K562 (cell line): ENCODE data around the gene MAP1LC3A. TPM values are rescaled to one million over a fixed set of nuclear protein-coding genes. Genes with fewer than 3 reads are reported as not detected.

Experiments used
- ATAC-seq: fragments of 200-7000 bp; cut with Tn5 transposase; 3 replicates; pipeline ENCODE4 v1.9.1; 2020; ENCODE audit warnings: moderate library complexity
- BruUV-seq: library from RNA; stranded (reverse); fragments of 400-500 nt; replicated peaks from 2 replicates; lab custom pipeline; 2021; lab: Mats Ljungman, UMichigan
- CTCF ChIA-PET: fragments of 300-600 bp; formaldehyde crosslinking; extraction: SDS; loops from one replicate; lab custom pipeline; 2021; ENCODE audit warnings: low intra/inter-chr PET ratio; lab: Yijun Ruan, JAX
- POLR2A ChIA-PET: fragments of 300-600, 350-650 bp; sonication (Branson Sonifier 250); formaldehyde crosslinking; extraction: SDS; loops from one replicate; lab custom pipeline; 2021; ENCODE audit warnings: antibody characterized with exemption, inconsistent platforms; lab: Yijun Ruan, JAX
- DNase-seq, 4 experiments: peaks; one replicate each; pipeline versions ENCODE4 v3.0.0 to v3.0.0-alpha.2; 2011 to 2018; ENCODE audit warnings: low spot score in 3 of 4, mixed read lengths in 3 of 4; ENCODE audit errors: extremely low read depth in 1 of 4
- FAIRE-seq: peaks from 2 replicates; lab custom pipeline; 2011; peaks lifted over from hg19 to GRCh38; lab: Jason Lieb, UNC
- H2AFZ ChIP-seq: 2 replicates; pipeline ENCODE4 v1.6.0; 2011; ENCODE audit warnings: low read depth, low read length, control low read depth, inconsistent platforms
- H3K27ac ChIP-seq: fragments of 200-600 bp; 3 replicates; pipeline ENCODE4 v1.8.0; 2011; ENCODE audit warnings: low read depth, mild to moderate bottlenecking, control low read depth, inconsistent platforms, low read length, moderate library complexity, mixed read lengths; ENCODE audit errors: extremely low read depth
- H3K27me3 ChIP-seq, 2 experiments: fragments of 300-600 bp in 1 of 2; 2 replicates in 1 of 2; 3 replicates in 1 of 2; pipeline versions ENCODE4 v1.6.0 to v1.8.0; 2011; ENCODE audit warnings: inconsistent platforms in 2 of 2, low read length in 2 of 2, mild to moderate bottlenecking in 1 of 2, mixed read lengths in 1 of 2, moderate library complexity in 1 of 2; ENCODE audit not compliant: control insufficient read depth in 2 of 2, insufficient read depth in 2 of 2
- H3K36me3 ChIP-seq: fragments of 300-600 bp; 3 replicates; pipeline ENCODE4 v1.8.0; 2011; ENCODE audit warnings: mild to moderate bottlenecking, low read length, inconsistent platforms; ENCODE audit not compliant: control insufficient read depth, insufficient read depth
- H3K4me1 ChIP-seq, 2 experiments: fragments of 200-600 bp in 1 of 2; replicated peaks in 1 of 2; 2 replicates in 1 of 2; 3 replicates in 1 of 2; pipeline versions ENCODE4 v1.5.1 to v1.8.0; 2011; ENCODE audit warnings: inconsistent platforms in 2 of 2, low read length in 2 of 2, mild to moderate bottlenecking in 1 of 2, mixed read lengths in 1 of 2, moderate library complexity in 1 of 2; ENCODE audit not compliant: control insufficient read depth in 2 of 2, insufficient read depth in 2 of 2
- H3K4me2 ChIP-seq: 2 replicates; pipeline ENCODE4 v1.6.1; 2011; ENCODE audit warnings: low read length, control low read depth, inconsistent platforms, mixed read lengths; ENCODE audit not compliant: insufficient read depth
- H3K4me3 ChIP-seq: fragments of 200-600 bp; sonication (generic), shearing (Covaris generic); 2 replicates; pipeline ENCODE4 v1.5.1; 2016; ENCODE audit warnings: control low read depth, inconsistent platforms
- H3K79me2 ChIP-seq: fragments of 200-600 bp; 3 replicates; pipeline ENCODE4 v1.8.0; 2011; ENCODE audit warnings: low read length, inconsistent platforms; ENCODE audit not compliant: control insufficient read depth, insufficient read depth
- H3K9ac ChIP-seq, 2 experiments: 2 replicates each; pipeline versions ENCODE4 v1.6.0 to v1.6.1; 2011; ENCODE audit warnings: low read depth in 2 of 2, low read length in 2 of 2, control low read depth in 1 of 2, inconsistent platforms in 1 of 2, mild to moderate bottlenecking in 1 of 2, mixed read lengths in 1 of 2; ENCODE audit not compliant: insufficient read depth in 1 of 2
- H3K9me1 ChIP-seq: one replicate; pipeline ENCODE4 v1.6.0; 2011; ENCODE audit warnings: inconsistent platforms, mild to moderate bottlenecking, low read length, moderate library complexity; ENCODE audit not compliant: control insufficient read depth, insufficient read depth
- H3K9me3 ChIP-seq: replicated peaks from 2 replicates; pipeline ENCODE4 v1.5.1; 2011; ENCODE audit warnings: low read depth, low read length, inconsistent platforms; ENCODE audit not compliant: control insufficient read depth, insufficient read depth
- H4K20me1 ChIP-seq: replicated peaks from 2 replicates; pipeline ENCODE4 v1.6.1; 2011; ENCODE audit warnings: low read length, inconsistent platforms, mixed read lengths; ENCODE audit not compliant: control insufficient read depth, insufficient read depth
- FOXJ3 ChIP-seq: sonication (generic); formaldehyde crosslinking; IDR thresholded peaks from 2 replicates; pipeline ENCODE4 v1.4.0; 2020; ENCODE audit warnings: mild to moderate bottlenecking, missing genetic modification reagents
- FOXP1 ChIP-seq: sonication (generic); formaldehyde crosslinking; IDR thresholded peaks from 2 replicates; pipeline ENCODE4 v1.8.0; 2022; ENCODE audit warnings: mild to moderate bottlenecking, missing genetic modification reagents
- KAT2B ChIP-seq: IDR thresholded peaks from one replicate; pipeline ENCODE4 v1.6.1; 2012; ENCODE audit warnings: low read depth, mild to moderate bottlenecking, control low read depth, inconsistent platforms, low read length, moderate library complexity
- NFIX ChIP-seq: fragments of 250-450 bp; sonication (Bioruptor Pico); IDR thresholded peaks from 2 replicates; pipeline ENCODE4 v1.4.0; 2020; ENCODE audit warnings: low read depth, mild to moderate bottlenecking, moderate library complexity
- SRSF9 ChIP-seq: fragments of 200-400 bp; formaldehyde crosslinking; IDR thresholded peaks from 2 replicates; pipeline ENCODE4 v1.6.1; 2017; ENCODE audit warnings: low read depth, low read length, borderline replicate concordance
- ZEB2 ChIP-seq: fragments of 450-650 bp; IDR thresholded peaks from 2 replicates; pipeline ENCODE4 v1.6.1; 2016
- WGBS: fragments of 100-300 bp; shearing (Covaris generic); methylation state at CpG from one replicate; pipeline ENCODE4 v1.1.6; 2016; ENCODE audit warnings: low coverage, mixed read lengths; ENCODE audit not compliant: insufficient coverage; ENCODE audit errors: missing lambda C conversion rate; 5-methylcytosine and 5-hydroxymethylcytosine counted together
- in situ Hi-C: fragments of 300-500 bp; cut with MboI; formaldehyde crosslinking; loops from 4 replicates; pipeline ENCODE4 v1.15.0; 2018; ENCODE audit warnings: inconsistent platforms, mixed read lengths
- intact Hi-C: fragments of 100-400 bp; cut with micrococcal nuclease; formaldehyde crosslinking; loops from 2 replicates; pipeline ENCODE4 v1.14.2; 2022
- polyA plus RNA-seq, 8 experiments: library from polyadenylated mRNA; depleted of rRNA in 4 of 8; stranded (reverse) in 5 of 8; unstranded in 3 of 8; fragments of >200 nt; fragmentation: Nextera tagmentation in 2 of 8; fragmentation: Illumina TruSeq in 1 of 8; extraction: Ambion mirVana in 2 of 8; extraction: Trizol in 1 of 8; gene quantifications; 2 replicates each; pipeline versions ENCODE4 v1.2.1 to v1.2.3, GENCODE V29; 2011 to 2014; ENCODE audit warnings: inconsistent platforms in 1 of 8, missing spikeins in 1 of 8
- total RNA-seq, 7 experiments: library from RNA; depleted of rRNA in 6 of 7; stranded (reverse); fragments of >200 nt in 6 of 7; fragmentation: Illumina TruSeq in 2 of 7; extraction: Trizol in 2 of 7; gene quantifications; 2 replicates each; pipeline versions ENCODE4 v1.2.1 to v1.2.3, GENCODE V29; 2011 to 2021; ENCODE audit warnings: low replicate concordance in 1 of 7
- TF ChIP-seq, protein P1 (sequence below): fragments of 450-650 bp; IDR thresholded peaks from 2 replicates; pipeline ENCODE4 v1.6.1; 2016; ENCODE audit warnings: mild to moderate bottlenecking
- TF ChIP-seq, protein P2 (sequence below): fragments of 450-650 bp; IDR thresholded peaks from 2 replicates; pipeline ENCODE4 v1.6.1; 2017; ENCODE audit warnings: antibody characterized with exemption
- TF ChIP-seq, protein P3 (sequence below): sonication (generic); formaldehyde crosslinking; IDR thresholded peaks from 2 replicates; pipeline ENCODE4 v1.8.0; 2023; ENCODE audit warnings: mild to moderate bottlenecking, missing genetic modification reagents

The MAP1LC3A gene
- total and polyA plus RNA-seq, 9 of the 15 experiments (the other 6 are each of a cell fraction or from before 2014, with no cell fraction given) = 0.27 to 0.38 TPM; not detected in 7

DNA sequence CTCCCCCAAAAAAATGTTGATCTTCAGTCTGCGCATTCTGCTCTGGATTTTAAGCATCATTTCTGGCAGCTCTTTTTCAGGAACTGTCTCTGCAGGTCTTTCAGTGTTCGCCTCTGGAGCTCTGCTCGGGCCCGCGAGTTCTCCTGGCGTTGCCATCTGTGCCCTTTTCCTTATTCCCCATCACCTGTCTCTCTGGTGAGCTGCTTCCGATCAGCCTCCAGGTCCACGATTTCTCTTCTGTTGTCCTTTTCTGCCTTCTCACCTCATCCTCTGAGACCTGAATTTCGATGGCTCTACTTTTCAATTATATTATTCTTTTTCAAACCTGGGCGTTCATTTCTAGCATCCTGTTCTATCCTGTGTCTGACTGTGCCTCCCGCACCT, 590 bp upstream of the MAP1LC3A start (continued):
- TF ChIP-seq, protein P1, sequence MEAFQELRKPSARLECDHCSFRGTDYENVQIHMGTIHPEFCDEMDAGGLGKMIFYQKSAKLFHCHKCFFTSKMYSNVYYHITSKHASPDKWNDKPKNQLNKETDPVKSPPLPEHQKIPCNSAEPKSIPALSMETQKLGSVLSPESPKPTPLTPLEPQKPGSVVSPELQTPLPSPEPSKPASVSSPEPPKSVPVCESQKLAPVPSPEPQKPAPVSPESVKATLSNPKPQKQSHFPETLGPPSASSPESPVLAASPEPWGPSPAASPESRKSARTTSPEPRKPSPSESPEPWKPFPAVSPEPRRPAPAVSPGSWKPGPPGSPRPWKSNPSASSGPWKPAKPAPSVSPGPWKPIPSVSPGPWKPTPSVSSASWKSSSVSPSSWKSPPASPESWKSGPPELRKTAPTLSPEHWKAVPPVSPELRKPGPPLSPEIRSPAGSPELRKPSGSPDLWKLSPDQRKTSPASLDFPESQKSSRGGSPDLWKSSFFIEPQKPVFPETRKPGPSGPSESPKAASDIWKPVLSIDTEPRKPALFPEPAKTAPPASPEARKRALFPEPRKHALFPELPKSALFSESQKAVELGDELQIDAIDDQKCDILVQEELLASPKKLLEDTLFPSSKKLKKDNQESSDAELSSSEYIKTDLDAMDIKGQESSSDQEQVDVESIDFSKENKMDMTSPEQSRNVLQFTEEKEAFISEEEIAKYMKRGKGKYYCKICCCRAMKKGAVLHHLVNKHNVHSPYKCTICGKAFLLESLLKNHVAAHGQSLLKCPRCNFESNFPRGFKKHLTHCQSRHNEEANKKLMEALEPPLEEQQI = no peak
- no peak for TF ChIP-seq KAT2B
- TF ChIP-seq ZEB2 = no peak
- no peak for TF ChIP-seq FOXJ3
- no peak for TF ChIP-seq SRSF9

DNA sequence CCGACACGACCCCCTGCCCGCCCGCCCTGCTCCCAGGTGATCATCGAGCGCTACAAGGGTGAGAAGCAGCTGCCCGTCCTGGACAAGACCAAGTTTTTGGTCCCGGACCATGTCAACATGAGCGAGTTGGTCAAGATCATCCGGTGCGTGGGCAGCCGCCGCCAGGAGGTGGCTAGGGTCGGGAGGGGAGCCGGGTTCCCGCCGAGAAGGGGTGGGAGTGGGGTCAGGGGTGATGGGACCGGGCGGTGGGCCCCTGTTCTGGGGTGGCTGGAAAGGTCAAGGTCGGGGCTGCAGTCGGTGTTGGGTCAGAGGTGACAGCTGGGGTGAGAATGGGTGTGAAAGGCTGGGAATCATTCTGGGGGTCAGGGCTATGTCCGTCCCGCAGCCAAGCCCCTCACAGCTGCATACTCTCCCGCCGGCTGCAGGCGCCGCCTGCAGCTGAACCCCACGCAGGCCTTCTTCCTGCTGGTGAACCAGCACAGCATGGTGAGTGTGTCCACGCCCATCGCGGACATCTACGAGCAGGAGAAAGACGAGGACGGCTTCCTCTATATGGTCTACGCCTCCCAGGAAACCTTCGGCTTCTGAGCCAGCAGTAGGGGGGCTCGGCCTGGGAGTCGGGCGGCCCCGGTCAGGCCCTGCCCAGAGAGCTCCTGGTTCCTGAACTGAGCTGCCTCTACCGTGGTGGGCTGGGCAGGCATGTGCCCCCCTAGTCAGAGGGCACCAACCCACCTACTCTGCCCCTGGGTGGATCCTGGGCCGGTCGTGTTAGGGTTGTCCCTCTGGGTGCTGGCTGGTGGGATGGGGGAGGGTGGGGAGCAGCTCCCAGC, 1.0 kb downstream of the MAP1LC3A start:
- FAIRE-seq = no peak
- Histone ChIP-seq H3K27me3 (no peaks in the 10 kb centered on the region), H3K9me1 (no peaks in the 10 kb centered on the region), H3K79me2 (no peaks in the 10 kb centered on the region), H3K9ac (no peak overlapping the region), H4K20me1 (no peaks in the 10 kb centered on the region), H3K36me3 (peaks cover 11% of the 10 kb centered on the region; the same call in 1 of the 3 replicates), H3K9me3 (no peaks in the 10 kb centered on the region), H2AFZ (no peak overlapping the region), H3K4me3 (no peak overlapping the region), H3K4me1 (peaks cover 0 to 19% of the 10 kb centered on the region in 2 experiments; a peak in 2 of 5 replicates), H3K4me2 (no peak overlapping the region), H3K27ac (no peak overlapping the region)
- in situ Hi-C loops = no loop called here
- no peak for ATAC-seq
- 89% methylated on average over 25 of the region's 43 CpGs for WGBS
- no peak for DNase-seq
- BruUV-seq = no TSS peak
- intact Hi-C loops = no loop called here
- ChIA-PET CTCF (no interaction called here), POLR2A (no interaction called here)
- TF ChIP-seq, protein P2, sequence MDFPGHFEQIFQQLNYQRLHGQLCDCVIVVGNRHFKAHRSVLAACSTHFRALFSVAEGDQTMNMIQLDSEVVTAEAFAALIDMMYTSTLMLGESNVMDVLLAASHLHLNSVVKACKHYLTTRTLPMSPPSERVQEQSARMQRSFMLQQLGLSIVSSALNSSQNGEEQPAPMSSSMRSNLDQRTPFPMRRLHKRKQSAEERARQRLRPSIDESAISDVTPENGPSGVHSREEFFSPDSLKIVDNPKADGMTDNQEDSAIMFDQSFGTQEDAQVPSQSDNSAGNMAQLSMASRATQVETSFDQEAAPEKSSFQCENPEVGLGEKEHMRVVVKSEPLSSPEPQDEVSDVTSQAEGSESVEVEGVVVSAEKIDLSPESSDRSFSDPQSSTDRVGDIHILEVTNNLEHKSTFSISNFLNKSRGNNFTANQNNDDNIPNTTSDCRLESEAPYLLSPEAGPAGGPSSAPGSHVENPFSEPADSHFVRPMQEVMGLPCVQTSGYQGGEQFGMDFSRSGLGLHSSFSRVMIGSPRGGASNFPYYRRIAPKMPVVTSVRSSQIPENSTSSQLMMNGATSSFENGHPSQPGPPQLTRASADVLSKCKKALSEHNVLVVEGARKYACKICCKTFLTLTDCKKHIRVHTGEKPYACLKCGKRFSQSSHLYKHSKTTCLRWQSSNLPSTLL = no peak
- TF ChIP-seq FOXP1 (CRISPR knock-in tag) = no peak
- TF ChIP-seq NFIX = no peak
- TF ChIP-seq, protein P3, sequence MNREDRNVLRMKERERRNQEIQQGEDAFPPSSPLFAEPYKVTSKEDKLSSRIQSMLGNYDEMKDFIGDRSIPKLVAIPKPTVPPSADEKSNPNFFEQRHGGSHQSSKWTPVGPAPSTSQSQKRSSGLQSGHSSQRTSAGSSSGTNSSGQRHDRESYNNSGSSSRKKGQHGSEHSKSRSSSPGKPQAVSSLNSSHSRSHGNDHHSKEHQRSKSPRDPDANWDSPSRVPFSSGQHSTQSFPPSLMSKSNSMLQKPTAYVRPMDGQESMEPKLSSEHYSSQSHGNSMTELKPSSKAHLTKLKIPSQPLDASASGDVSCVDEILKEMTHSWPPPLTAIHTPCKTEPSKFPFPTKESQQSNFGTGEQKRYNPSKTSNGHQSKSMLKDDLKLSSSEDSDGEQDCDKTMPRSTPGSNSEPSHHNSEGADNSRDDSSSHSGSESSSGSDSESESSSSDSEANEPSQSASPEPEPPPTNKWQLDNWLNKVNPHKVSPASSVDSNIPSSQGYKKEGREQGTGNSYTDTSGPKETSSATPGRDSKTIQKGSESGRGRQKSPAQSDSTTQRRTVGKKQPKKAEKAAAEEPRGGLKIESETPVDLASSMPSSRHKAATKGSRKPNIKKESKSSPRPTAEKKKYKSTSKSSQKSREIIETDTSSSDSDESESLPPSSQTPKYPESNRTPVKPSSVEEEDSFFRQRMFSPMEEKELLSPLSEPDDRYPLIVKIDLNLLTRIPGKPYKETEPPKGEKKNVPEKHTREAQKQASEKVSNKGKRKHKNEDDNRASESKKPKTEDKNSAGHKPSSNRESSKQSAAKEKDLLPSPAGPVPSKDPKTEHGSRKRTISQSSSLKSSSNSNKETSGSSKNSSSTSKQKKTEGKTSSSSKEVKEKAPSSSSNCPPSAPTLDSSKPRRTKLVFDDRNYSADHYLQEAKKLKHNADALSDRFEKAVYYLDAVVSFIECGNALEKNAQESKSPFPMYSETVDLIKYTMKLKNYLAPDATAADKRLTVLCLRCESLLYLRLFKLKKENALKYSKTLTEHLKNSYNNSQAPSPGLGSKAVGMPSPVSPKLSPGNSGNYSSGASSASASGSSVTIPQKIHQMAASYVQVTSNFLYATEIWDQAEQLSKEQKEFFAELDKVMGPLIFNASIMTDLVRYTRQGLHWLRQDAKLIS (CRISPR knock-in tag) = no peak
- TF ChIP-seq, all 486 proteins: peak for 0
